Breast epithelium (tissue), 4 donors: ENCODE data around the gene CHMP4B. TPM values are rescaled to one million over a fixed set of nuclear protein-coding genes. Genes with fewer than 3 reads are reported as not detected.
A peak's percentile ranks its signal among the peaks of the same experiment; 100 is the strongest.

ENCODE experiments used
- DNase-seq, 2 donors: peaks; one replicate each; pipeline ENCODE4 v3.0.0-alpha.2; 2019; ENCODE audit warnings: low spot score in 2 of 2
- H3K27ac ChIP-seq, 2 donors: fragments of 200-600 bp; sonication (generic) in 1 of 2; one replicate each; pipeline ENCODE4 v1.5.1; 2016 to 2019; ENCODE audit warnings: mild to moderate bottlenecking in 1 of 2
- H3K27me3 ChIP-seq, 2 donors: fragments of 200-600 bp; sonication (generic) in 1 of 2; one replicate each; pipeline versions ENCODE4 v1.5.1 to v1.6.0; 2017 to 2019; ENCODE audit warnings: control low read depth in 1 of 2, mild to moderate bottlenecking in 1 of 2
- H3K36me3 ChIP-seq: fragments of 200-600 bp; one replicate; pipeline ENCODE4 v1.5.1; 2019
- H3K4me1 ChIP-seq, 2 donors: fragments of 200-600 bp; sonication (generic); one replicate each; pipeline ENCODE4 v1.5.1; 2016 to 2019; ENCODE audit warnings: control low read depth in 1 of 2
- H3K4me3 ChIP-seq, 3 donors: fragments of 200-600 bp; sonication (generic); 1 replicate in 2 of 3; 2 replicates in 1 of 3; pipeline ENCODE4 v1.5.1; 2016 to 2019; ENCODE audit warnings: mild to moderate bottlenecking in 3 of 3, moderate library complexity in 2 of 3
- H3K9me3 ChIP-seq, 2 donors: fragments of 200-600 bp; sonication (generic) in 1 of 2; one replicate each; pipeline ENCODE4 v1.5.1; 2016 to 2019; ENCODE audit warnings: control low read depth in 1 of 2
- CTCF ChIP-seq, 3 donors: fragments of 450-650 bp; IDR thresholded peaks; one replicate each; pipeline ENCODE4 v1.5.1; 2016 to 2017; ENCODE audit warnings: antibody characterized with exemption in 3 of 3, mild to moderate bottlenecking in 3 of 3, moderate library complexity in 3 of 3
- POLR2A ChIP-seq: fragments of 450-650 bp; IDR thresholded peaks from one replicate; pipeline ENCODE4 v1.6.1; 2016; ENCODE audit warnings: antibody characterized with exemption, mild to moderate bottlenecking, moderate library complexity
- POLR2AphosphoS5 ChIP-seq, 3 donors: sonication (generic); formaldehyde crosslinking; IDR thresholded peaks; one replicate each; pipeline ENCODE4 v1.6.1; 2017; ENCODE audit warnings: antibody characterized with exemption in 3 of 3
- intact Hi-C: fragments of 100-400 bp; cut with DNase I; formaldehyde crosslinking; loops from one replicate; pipeline ENCODE4 v1.15.1; 2023; ENCODE audit warnings: low total_unique reads
- total RNA-seq, 3 donors: library from RNA; depleted of rRNA; stranded (reverse); fragments of >200 nt; gene quantifications; one replicate each; pipeline ENCODE4 v1.1.0, GENCODE V29; 2016

The CHMP4B gene
- total RNA-seq, 3 donors from 2014 or later = 76.4 to 106 (median 95.4) TPM

- H3K27me3 ChIP-seq = no peaks in the 10 kb centered on the region
- no peak for DNase-seq
- TF ChIP-seq POLR2A (no peak), POLR2AphosphoS5 (IDR thresholded peaks at IDR 0.05) (no peak), CTCF (IDR thresholded peaks at IDR 0.05) (no peak)
- H3K4me1 ChIP-seq = no peaks in the 10 kb centered on the region
- H3K9me3 ChIP-seq = no peaks in the 10 kb centered on the region
- H3K36me3 ChIP-seq = no peaks in the 10 kb centered on the region
- no peak overlapping the region for H3K27ac ChIP-seq
- no peak overlapping the region for H3K4me3 ChIP-seq
- intact Hi-C loops = no loop called here
These were observed 37.6 kb upstream of the CHMP4B start for GRCh38 chr20:33773412-33774089.

- intact Hi-C loops = no loop called here
- TF ChIP-seq POLR2A (no peak), POLR2AphosphoS5 (IDR thresholded peaks at IDR 0.05) (no peak), CTCF (IDR thresholded peaks at IDR 0.05) (no peak)
- H3K4me1 ChIP-seq = no peaks in the 10 kb centered on the region
- no peak overlapping the region for H3K4me3 ChIP-seq
- H3K9me3 ChIP-seq = no peaks in the 10 kb centered on the region
- H3K36me3 ChIP-seq = no peaks in the 10 kb centered on the region
- DNase-seq = no peak
- H3K27me3 ChIP-seq = no peaks in the 10 kb centered on the region
- H3K27ac ChIP-seq = no peak overlapping the region
These were observed 33.3 kb upstream of the CHMP4B start for GRCh38 chr20:33777816-33778215.

DNA sequence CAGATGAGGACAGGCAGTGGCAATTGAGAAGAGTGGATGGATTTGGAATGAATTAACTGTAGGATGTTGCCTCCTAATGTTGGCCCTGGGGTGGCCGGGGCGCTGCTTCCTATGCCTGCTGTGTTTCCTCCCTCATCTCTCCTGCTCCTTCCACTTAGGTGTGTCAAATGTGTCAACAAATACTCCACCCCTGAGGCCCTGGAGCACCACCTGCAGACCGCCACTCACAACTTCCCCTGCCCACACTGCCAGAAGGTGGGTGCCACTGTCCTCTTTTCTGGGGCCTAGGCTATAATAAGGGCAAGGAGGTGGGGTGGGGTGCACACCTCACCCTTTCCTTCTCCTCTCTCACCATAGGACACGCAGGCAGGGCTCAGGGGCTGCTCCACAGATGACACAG lies 30.0 kb upstream of the CHMP4B start:
- intact Hi-C loops = loop anchor here (5.0 kb wide), 1 partner anchor 51 kb away; no protein-coding TSS in a partner anchor
- no peaks in the 10 kb centered on the region for H3K36me3 ChIP-seq
- H3K9me3 ChIP-seq = no peaks in the 10 kb centered on the region
- H3K4me1 ChIP-seq = no peaks in the 10 kb centered on the region
- TF ChIP-seq CTCF (IDR thresholded peaks at IDR 0.05) = no peak
- H3K27me3 ChIP-seq = no peaks in the 10 kb centered on the region
- no peak for DNase-seq
- H3K27ac ChIP-seq = no peak overlapping the region
- H3K4me3 ChIP-seq = no peak overlapping the region

- Histone ChIP-seq H3K36me3 (no peaks in the 10 kb centered on the region), H3K9me3 (no peaks in the 10 kb centered on the region), H3K27me3 (no peaks in the 10 kb centered on the region), H3K4me1 (no peaks in the 10 kb centered on the region), H3K4me3 (no peak overlapping the region), H3K27ac (peak overlapping the region in 1 of 2 donors; percentile 22)
- intact Hi-C loops = loop anchor here (5.0 kb wide), 1 partner anchor 50 kb away; no protein-coding TSS in a partner anchor
- no peak for TF ChIP-seq POLR2A
- DNase-seq = no peak
These were observed 29.2 kb upstream of the CHMP4B start for GRCh38 chr20:33781945-33782344.

GRCh38 chr20:33783256-33783655 lies 27.9 kb upstream of the CHMP4B start:
- Histone ChIP-seq H3K27ac (no peak overlapping the region), H3K27me3 (no peaks in the 10 kb centered on the region), H3K4me3 (no peak overlapping the region), H3K4me1 (no peaks in the 10 kb centered on the region), H3K9me3 (no peaks in the 10 kb centered on the region), H3K36me3 (no peaks in the 10 kb centered on the region)
- intact Hi-C loops = loop anchor here (5.0 kb wide), 1 partner anchor 49 kb away; no protein-coding TSS in a partner anchor
- TF ChIP-seq CTCF (IDR thresholded peaks at IDR 0.05) (no peak), POLR2AphosphoS5 (IDR thresholded peaks at IDR 0.05) (no peak), POLR2A (no peak)
- DNase-seq = no peak
